Measurements from ENCODE around the gene RGS10.
"Not testable (repeated sequence)": the region's sequence is repeated elsewhere in the genome, so short reads cannot be mapped to it uniquely, and the experiment has no call there.

RGS10 gene

DNA sequence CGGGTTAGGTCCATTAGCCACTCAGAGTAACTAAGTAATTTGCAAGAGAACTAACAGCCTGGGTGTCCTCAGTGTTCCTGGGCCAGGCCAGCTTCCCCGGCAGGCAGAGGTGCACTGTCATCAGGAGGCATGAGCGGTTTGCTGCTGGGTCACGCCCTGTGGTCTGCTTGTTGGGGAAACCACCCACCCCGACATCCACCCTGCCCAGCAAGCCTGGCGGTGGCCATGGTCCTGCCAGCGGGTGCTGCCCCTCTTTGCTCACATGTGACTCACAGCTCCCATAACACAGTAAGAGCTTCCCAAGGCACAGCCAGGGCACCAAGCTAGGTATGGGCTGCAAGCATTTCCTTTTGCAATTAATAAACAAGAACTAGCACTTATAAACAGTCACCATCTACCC lies 75.9 kb downstream of the RGS10 start:
- no peak for DNase-seq

DNA sequence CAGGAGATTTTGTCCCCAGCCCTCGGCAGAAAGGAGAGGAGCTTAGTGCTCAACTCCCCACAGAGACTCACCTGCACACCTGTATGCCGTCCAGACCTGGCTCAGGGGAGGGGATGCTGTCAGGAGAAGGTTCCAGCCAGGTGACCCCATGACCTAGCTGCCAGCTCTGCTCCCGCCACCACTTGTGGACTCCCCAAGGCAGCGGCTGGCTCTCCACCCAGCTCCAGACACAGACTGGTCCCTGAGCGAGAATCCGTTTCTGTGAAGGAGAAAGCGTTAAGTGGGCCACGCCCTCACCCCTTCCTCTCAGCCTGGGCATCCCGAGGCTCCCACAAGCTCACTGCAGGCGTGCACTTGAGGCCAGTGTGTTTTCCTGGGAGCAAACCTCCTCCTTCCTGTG lies 76.4 kb downstream of the RGS10 start:
- DNase-seq: no peak

DNA sequence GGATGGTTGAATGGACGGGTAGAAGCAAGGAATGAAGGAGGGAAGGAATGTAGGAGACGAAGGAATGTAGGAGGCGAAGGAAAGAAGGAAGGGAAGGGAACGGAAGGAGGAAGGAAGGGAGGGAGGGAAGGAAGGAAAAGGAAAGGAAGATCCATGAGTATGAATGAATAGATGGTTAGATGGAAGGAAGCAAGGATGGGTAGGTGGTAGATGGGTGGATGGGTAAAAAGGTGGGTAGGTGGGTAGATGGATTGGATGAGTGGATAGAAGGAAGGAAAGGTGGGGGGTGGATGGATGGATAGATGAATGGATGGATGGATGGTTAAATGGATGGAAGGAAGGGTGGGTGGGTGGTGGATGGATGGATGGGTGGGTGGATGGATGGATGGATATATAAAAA lies 77.4 kb downstream of the RGS10 start:
- no peak for DNase-seq

DNA sequence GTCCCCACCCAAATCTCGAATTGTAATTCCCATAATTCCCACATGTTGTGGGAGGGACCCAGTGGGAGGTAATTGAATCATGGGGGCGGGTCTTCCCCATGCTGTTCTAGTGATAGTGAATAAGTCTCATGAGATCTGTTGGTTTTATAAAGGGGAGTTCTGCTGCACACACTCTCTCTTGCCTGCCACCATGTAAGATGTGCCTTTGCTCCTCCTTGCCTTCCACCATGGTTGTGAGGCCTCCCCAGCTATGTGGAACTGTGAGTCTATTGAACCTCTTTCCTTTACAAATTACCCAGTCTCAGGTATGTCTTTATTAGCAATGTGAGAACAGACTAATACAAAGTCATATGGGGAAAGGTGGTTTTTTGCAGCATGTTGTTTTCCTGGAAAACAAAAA lies 79.3 kb downstream of the RGS10 start:
- DNase-seq: not testable (repeated sequence)

DNA sequence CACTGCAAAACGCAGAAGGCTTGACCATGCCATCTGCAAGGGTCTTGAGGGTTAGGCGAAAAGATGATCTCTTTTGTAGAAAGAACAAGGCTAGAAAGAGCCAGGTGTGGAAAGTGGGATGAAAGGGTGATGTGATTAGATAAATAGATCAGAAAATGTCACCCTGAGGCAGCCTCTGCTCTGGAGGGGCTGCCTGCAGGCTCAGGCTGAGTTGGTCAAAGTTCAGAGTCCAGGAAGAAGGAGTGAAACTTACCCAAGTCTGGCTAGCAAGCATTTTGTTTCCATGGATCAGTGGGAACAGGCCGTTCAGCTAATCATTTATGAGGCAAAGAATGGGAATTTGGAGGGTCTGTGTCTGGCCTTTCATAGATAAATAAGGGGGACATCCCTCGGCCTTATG lies 79.7 kb downstream of the RGS10 start:
- no peak for DNase-seq

DNA sequence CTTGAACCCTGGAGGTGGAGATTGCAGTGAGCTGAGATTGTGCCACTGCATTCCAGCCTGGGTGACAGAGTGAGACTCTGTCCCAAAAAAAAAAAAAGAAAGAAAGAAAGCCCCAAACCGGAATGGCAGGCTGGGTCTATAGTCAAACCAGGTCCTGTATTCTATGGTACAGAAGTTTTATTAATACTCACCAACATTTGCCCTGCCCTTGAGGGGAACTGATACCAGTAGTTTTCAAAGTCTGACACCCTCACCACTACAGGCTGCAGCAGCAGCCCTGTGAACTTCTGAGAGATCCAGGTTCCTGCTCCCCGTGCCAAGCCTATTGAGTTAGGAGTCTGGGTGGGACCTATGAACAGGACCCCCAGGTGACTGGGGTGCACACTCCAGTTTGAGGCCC lies 80.6 kb downstream of the RGS10 start:
- DNase-seq: no peak

DNA sequence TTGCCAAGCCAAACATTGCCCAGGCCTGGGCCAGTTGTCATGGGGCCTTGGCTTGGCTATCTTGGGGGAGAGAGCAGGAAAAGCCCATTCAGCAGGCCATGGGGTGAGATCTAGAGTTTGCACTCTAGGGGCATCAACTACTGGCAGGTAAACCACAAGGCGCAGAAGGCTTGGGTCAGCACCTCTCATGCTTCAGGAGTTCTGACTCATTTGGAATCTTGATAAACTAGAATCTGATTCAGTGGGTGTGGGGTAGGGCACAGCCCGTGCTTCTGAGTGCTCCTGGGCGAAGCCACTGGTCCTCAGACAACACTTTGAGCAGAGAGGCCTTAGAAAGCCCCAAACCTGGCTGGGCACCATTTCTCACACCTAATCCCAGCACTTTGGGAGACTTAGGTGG lies 81.1 kb downstream of the RGS10 start:
- no peak for DNase-seq

DNA sequence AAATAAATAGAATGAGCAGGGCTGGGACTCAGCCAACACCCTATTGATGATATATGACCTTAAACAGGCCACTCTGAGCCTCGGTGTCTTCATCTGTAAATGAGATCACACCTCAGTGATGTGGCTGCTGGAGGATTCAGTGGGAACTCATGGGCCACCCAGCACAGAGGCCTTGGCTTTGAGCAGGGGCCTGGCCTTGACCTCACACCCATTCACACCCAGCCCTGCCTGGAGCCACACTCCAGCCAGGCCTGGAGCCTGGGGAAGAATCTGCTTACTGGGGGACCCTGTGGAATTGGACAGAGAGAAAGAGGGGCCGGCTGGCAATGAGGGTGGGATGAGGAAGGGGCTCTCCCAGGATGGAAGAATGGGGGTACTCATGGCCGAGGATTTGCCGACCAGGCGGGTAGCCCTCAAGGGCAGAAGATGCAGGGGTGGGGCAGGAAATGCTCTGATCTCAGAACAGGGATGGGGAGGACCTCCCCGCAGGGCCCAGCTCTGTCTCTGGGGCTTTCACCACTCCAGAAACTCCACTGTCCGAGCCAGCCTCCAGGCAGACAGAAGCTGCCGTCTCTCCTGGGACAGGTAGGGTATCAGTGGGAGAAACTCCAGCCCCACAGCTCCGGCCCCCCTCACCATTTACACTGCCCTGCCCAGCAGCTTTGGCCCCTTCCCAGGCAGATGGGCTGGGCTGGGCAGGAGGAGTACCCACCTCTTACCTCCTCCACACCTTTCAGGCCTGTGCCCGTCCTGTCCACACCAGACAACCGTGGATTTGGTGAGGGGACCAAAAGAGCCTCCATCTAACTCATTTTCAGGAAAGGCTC lies 81.9 kb downstream of the RGS10 start:
- no peak for DNase-seq

DNA sequence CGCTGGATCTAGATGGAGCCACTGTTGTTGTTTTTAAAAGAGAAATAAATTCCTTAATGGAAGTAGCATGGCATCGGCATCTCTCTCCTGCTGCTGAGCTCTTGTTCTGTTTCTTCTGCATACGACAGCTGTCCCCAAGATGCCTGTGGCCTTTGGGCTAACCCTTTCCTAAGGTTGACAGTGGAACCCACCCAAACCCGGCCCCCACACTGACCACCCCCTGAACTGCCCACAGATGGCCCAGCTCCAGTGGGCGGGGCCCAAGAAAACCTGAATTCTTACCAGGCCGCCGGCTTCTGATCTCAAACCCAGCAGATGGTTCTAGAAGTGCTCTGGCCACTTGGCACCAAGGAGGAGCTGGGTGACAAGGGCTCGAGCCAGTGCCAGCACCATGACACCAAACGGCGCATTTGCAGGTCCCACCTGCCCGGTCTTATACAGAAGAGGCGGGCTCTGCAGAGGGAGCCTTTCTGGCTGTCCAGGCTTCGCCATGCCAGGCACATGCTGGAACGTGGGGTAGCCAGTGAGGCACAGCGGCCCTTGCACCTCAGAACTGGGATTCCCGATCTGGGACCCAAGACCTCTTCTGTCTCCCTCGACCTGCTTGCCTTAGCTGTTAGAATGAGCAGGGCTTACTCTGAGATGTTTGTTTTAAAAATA lies 82.7 kb downstream of the RGS10 start:
- DNase-seq: no peak

DNA sequence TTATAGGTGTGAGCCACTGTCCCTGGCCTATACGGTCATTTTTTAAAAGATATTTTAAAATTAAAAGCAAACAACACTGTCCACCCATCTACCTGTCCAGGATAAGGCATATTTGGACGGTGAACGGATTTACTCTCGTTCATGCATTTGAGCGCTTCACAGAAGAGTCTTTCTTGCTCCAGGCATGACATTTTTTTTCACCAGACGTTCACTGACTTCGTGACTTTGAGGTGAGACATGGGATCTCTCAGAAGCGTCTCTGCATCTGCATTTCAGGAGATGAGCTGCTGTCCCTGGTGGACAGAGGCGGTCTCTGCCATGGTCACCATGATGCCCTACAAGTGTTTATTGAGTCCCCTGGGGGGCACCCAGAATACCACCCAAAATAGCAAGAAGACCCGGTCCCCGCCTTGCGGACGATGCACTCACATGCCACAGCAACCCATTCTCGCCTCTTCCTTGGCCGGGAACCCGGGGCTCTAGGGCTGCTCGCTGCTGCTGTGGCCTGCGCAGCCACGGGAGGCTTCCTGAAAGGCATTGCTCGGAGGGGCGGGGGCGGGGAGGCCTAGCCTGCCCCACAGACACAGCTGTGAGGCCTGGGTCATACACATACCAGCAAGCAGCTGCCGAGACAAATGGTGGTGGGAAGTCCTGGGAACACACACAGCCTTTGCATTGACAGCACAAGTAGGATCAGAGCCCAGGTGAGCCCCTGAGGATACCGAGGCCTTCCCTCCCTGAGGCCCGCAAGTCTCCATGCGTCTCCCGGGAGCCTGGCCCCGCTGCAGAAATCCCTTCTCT lies 84.4 kb downstream of the RGS10 start:
- DNase-seq: no peak

DNA sequence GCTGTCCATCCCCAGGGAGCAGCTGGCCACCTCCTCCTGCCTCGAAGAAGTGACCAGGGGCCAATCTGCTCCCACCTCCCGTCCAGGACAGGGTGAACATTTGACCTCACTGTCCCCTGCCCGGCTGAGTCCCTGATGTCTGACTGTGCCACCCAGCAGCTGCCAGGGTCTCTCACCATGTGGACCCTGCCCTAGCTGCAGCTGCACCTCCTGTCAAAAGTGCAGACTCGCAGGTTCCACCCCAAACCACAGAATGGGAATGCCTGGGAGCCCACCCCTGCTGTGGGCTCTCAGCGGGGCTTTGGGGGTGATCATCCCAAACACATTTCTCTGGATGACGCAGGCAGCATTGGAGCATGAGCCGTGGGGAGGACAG lies 86.1 kb downstream of the RGS10 start:
- DNase-seq: no peak

DNA sequence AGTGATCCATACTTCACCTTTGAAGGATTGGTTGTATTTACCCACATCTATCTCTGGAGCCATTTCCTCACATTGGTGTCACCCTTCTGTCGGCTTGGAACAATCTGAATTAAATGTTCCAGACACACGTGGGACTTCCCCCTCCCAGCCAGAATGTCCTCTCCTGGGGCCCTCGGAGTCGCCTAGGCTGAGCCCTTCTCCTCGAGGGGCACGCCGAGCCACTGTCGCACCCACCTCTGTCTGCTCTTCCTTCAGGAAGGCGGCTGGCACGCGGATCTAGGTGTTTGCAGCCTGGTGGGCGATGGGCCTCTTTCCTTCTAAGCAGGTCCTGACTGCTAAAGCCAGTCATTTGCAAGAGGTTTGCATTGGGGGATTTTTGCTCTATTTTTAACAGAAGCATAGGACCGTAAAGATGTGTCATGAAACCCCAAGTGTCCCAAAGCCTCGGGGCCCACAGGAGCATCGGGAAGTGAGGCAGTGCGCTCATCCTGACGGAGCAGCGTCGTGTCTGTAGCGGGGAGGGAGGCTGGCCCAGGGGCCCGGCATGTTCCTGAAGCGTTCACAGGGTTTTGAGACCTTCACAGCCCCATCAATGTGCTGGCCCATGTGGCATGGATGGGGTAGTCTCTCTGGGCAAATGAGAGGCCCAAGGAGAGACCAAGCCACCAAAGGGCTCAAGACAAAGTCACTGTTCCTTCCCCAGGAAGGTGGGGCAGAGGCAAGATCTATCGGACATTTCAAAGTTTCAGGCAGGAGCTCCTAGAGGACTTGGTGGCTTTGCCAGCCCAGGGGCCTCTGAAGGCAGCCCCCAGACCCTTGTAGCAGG lies 86.7 kb downstream of the RGS10 start:
- no peak for DNase-seq

DNA sequence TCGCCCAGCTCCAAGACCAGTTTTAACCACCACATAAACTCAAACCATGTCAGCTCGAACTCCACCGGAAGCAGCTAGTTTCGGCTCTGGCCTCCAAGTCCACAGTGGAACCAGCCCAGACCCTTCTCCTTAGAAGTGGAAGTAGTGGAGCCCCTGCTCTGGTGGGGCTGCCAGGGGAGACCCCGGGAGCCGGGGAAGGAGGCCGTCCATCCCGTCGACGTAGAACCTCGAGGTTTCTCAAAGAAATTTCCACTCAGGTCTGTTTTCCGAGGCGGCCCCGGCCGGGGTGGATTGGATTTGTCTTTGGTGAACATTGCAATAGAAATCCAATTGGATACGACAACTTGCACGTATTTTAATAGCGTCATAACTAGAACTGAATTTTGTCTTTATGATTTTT lies 87.5 kb downstream of the RGS10 start:
- no peak for DNase-seq

DNA sequence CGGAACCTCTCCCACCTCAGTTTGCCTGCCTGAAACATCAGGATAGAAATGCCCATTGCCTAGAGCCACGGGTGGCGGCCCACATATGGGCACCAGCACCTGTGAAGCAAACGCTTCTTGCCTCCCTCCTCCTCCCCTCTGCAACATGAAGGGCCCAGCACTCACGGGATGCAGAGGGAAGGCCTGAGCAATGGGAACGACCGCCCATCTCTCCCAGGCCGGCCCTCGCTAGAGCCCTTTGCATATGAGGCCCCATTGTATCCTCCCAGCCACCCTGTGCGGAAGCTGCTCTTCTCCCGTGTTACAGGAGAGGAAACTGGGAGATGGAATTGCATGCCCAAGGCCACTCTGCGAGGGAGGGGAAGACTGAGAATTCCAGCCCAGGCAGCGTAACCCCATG lies 88.2 kb downstream of the RGS10 start:
- no peak for DNase-seq

DNA sequence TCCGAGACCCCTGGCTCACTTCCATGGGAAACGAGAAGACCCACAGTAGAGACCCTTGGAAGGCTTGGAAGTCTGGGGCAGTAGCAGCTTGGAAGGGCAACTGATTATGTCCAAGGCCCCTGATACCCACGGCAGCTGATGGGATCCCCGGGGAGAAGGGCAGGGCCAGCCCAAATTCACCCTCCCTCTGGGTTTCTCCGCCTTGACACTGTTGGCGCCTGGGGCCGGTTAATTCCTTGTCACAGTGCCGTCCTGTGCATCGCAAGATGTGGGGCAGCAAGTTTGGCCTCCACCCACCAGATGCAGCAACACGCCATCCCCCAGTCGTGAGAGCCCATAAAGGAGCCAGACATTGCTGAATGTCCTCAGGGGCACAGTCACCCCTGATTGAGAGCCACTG lies 89.2 kb downstream of the RGS10 start:
- no peak for DNase-seq

DNA sequence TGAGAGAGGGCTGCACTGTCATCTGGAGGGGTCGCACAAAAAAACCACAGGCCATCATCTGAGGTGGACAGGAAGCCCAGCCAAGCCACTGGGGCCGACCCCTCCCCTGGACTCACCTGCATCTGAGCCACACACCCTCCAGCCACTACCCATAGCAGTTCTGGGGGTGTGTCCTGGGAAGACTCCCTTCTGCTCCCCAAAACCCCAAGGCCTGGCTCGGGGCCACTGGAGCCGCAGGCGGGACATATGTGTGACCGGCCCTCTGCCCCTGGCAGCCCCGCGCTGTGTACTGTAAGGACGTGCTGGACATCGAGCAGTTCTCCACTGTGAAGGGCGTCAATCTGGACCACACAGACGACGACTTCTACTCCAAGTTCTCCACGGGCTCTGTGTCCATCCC lies 90.1 kb downstream of the RGS10 start:
- no peak for DNase-seq

DNA sequence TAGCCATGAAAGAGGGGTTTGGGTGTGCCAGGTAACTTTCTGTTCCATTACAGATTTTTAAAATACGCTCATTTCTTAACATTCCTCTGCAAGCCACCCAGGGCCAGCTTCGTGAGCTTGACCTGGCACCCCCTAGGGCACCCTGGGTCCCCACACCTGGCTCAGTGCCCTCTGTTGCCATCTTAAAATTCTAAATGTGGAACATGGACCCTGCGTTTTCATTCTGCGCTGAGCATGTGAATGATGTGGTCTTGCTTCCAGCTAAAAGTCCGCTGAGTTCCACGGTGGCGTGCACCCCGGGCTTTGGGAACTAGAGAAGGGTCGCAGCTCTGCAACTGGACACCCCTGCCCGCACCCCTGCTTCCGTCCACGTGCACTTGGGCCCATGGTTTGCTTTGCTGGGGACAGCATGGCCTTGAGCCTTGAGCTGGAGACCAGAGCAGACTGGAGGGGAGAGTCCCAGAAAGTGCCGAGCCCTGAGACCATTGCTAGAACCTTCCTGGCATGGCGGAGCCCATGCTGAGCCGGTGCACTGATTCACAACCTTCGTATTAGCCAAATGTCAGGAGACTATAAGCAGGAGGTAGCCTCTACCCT lies 91.1 kb downstream of the RGS10 start:
- no peak for DNase-seq

DNA sequence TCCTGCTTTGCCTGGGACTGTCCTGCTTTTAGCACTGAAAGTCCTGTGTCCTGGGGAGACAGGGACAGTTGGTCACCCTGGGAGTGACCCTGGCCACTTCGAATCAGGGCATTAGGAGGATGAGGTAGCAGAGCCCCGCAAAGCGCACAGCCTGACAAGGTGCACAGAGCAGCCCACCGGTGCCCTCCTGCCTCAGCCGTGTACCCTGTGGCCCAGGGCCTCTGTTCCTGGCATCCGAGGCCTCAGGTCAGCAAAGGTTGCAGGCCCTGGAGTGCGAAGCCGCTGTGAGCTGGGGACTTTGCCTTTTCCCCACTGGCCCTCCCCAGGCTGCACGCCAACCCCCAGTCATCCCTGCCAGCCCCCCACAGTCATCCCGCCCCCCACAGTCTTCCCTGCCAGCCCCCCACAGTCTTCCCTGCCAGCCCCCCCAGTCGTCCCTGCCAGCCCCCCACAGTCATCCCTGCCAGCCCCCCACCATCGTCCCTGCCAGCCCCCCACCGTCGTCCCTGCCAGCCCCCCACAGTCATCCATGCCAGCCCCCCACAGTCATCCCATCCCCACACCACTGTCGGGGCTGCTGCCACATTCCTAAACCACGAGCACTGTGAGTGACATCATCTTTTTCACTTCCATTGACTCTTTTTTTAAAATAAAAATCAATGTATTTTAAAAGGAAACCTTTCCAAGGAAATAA lies 91.8 kb downstream of the RGS10 start:
- DNase-seq: no peak
